K562 (cell line): ENCODE results near the gene YES1. TPM values are rescaled to one million over a fixed set of nuclear protein-coding genes. Genes with fewer than 3 reads are reported as not detected.

ENCODE experiments used
- KDM4B ChIP-seq, 2 experiments: fragments of 450-650 bp in 1 of 2; sonication (generic) in 1 of 2; IDR thresholded peaks; 2 replicates each; pipeline ENCODE4 v1.6.1; 2016 to 2017; ENCODE audit warnings: borderline replicate concordance in 2 of 2, antibody characterized with exemption in 1 of 2, low read depth in 1 of 2, mild to moderate bottlenecking in 1 of 2
- KLF10 ChIP-seq: fragments of 250-450 bp; sonication (Bioruptor Pico); IDR thresholded peaks from 2 replicates; pipeline ENCODE4 v1.6.1; 2021; ENCODE audit warnings: matching md5 sums
- NR2C1 ChIP-seq, 2 experiments: fragments of 450-650 bp; IDR thresholded peaks; 2 replicates each; pipeline ENCODE4 v1.6.1; 2017; ENCODE audit warnings: mild to moderate bottlenecking in 2 of 2, antibody characterized with exemption in 1 of 2, inconsistent platforms in 1 of 2, missing compliant biosample characterization in 1 of 2, missing genetic modification characterization in 1 of 2
- POU5F1 ChIP-seq: fragments of 150-350 bp; IDR thresholded peaks from 2 replicates; pipeline ENCODE4 v1.6.1; 2014; ENCODE audit warnings: borderline replicate concordance, low read length, low read depth, mild to moderate bottlenecking; ENCODE audit not compliant: partially characterized antibody
- SAFB2 ChIP-seq: fragments of 200-400 bp; formaldehyde crosslinking; IDR thresholded peaks from 2 replicates; pipeline ENCODE4 v1.6.1; 2018; ENCODE audit warnings: borderline replicate concordance, low read length, low read depth, moderate library complexity; ENCODE audit not compliant: severe bottlenecking
- SIX5 ChIP-seq, 2 experiments: IDR thresholded peaks; 2 replicates each; pipeline ENCODE4 v1.6.1; 2011; ENCODE audit warnings: low read length in 2 of 2, borderline replicate concordance in 1 of 2, low read depth in 1 of 2, mild to moderate bottlenecking in 1 of 2, moderate library complexity in 1 of 2; ENCODE audit not compliant: insufficient read depth in 1 of 2
- SMARCC2 ChIP-seq: fragments of 450-650 bp; IDR thresholded peaks from 2 replicates; pipeline ENCODE4 v1.6.1; 2017; ENCODE audit warnings: antibody characterized with exemption, moderate library complexity, mild to moderate bottlenecking, low read depth
- XRCC5 ChIP-seq: fragments of 200-400 bp; formaldehyde crosslinking; IDR thresholded peaks from 2 replicates; pipeline ENCODE4 v1.6.1; 2017; ENCODE audit warnings: low read depth, mild to moderate bottlenecking, low read length
- polyA plus RNA-seq, 8 experiments: library from polyadenylated mRNA; depleted of rRNA in 4 of 8; stranded (reverse) in 5 of 8; unstranded in 3 of 8; fragments of >200 nt; fragmentation: Nextera tagmentation in 2 of 8; fragmentation: Illumina TruSeq in 1 of 8; extraction: Ambion mirVana in 2 of 8; extraction: Trizol in 1 of 8; gene quantifications; 2 replicates each; pipeline versions ENCODE4 v1.2.1 to v1.2.3, GENCODE V29; 2011 to 2014; ENCODE audit warnings: inconsistent platforms in 1 of 8, missing spikeins in 1 of 8
- total RNA-seq, 7 experiments: library from RNA; depleted of rRNA in 6 of 7; stranded (reverse); fragments of >200 nt in 6 of 7; fragmentation: Illumina TruSeq in 2 of 7; extraction: Trizol in 2 of 7; gene quantifications; 2 replicates each; pipeline versions ENCODE4 v1.2.1 to v1.2.3, GENCODE V29; 2011 to 2021; ENCODE audit warnings: low replicate concordance in 1 of 7
- TF ChIP-seq, protein P1 (sequence below), 2 experiments: fragments of 450-650 bp; IDR thresholded peaks; 2 replicates each; pipeline ENCODE4 v1.6.1; 2018; ENCODE audit warnings: mild to moderate bottlenecking in 2 of 2, low read depth in 1 of 2; ENCODE audit not compliant: partially characterized antibody in 2 of 2
- TF ChIP-seq, protein P2 (sequence below): fragments of 250-450 bp; sonication (Bioruptor Pico); IDR thresholded peaks from 2 replicates; pipeline ENCODE4 v1.6.1; 2021; ENCODE audit warnings: mild to moderate bottlenecking
- TF ChIP-seq, protein P3 (sequence below), 2 experiments: fragments of 450-650 bp in 1 of 2; sonication (generic) in 1 of 2; formaldehyde crosslinking in 1 of 2; IDR thresholded peaks; 2 replicates each; pipeline versions ENCODE4 v1.7.1 to v1.9.0; 2016 to 2022; ENCODE audit warnings: inconsistent platforms in 1 of 2, mild to moderate bottlenecking in 1 of 2, missing genetic modification reagents in 1 of 2

YES1 gene
- total and polyA plus RNA-seq, 9 of the 15 experiments (the other 6 are each of a cell fraction or from before 2014, with no cell fraction given), result 37.2 to 115 (median 77.7) TPM

DNA sequence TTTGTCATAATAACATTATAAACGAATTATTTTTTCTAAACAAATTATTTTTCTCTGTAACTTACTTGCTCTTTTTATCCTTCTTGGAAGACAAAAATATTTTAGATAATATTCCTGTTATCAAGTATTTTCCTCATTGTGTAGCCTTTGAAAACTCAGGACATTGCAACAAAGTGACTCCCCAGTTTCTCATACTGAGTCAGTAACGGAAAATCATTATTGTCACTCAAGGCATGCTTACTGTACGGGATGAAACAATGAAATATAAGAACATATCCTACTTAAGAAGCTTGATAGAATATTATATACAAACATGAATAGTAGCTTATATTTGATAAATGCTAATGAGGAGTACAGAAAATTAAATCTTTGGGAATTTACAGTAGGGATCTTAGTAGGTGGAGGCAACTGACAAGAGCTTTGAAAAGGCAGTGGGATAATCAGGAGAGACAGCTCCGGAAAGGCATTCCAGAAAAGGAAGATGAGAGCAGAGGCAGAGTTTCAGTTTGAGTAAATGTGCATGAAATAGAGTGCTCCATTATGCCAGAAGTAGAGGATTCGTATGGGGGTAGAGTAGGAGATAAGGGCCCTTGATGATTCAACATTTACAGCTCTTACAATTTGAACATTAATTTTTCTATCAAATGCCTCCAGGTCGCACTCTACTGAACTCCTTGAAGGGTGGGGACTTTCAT lies 14.0 kb upstream of the YES1 start (continued):
- TF ChIP-seq SIX5 (IDR thresholded peaks at IDR 0.05; ENCODE audit: borderline replicate concordance in 1 of 2, insufficient read depth in 1 of 2, low read depth in 1 of 2, low read length in 2 of 2) (no peak), KLF10 (no peak), XRCC5 (no peak), SAFB2 (no peak), NR2C1 (IDR thresholded peaks at IDR 0.05) (no peak), NR2C1 (tag; IDR thresholded peaks at IDR 0.05) (no peak), KDM4B (IDR thresholded peaks at IDR 0.05; ENCODE audit: borderline replicate concordance in 2 of 2, low read depth in 1 of 2) (no peak), POU5F1 (no peak), SMARCC2 (no peak)
- TF ChIP-seq, protein P1, sequence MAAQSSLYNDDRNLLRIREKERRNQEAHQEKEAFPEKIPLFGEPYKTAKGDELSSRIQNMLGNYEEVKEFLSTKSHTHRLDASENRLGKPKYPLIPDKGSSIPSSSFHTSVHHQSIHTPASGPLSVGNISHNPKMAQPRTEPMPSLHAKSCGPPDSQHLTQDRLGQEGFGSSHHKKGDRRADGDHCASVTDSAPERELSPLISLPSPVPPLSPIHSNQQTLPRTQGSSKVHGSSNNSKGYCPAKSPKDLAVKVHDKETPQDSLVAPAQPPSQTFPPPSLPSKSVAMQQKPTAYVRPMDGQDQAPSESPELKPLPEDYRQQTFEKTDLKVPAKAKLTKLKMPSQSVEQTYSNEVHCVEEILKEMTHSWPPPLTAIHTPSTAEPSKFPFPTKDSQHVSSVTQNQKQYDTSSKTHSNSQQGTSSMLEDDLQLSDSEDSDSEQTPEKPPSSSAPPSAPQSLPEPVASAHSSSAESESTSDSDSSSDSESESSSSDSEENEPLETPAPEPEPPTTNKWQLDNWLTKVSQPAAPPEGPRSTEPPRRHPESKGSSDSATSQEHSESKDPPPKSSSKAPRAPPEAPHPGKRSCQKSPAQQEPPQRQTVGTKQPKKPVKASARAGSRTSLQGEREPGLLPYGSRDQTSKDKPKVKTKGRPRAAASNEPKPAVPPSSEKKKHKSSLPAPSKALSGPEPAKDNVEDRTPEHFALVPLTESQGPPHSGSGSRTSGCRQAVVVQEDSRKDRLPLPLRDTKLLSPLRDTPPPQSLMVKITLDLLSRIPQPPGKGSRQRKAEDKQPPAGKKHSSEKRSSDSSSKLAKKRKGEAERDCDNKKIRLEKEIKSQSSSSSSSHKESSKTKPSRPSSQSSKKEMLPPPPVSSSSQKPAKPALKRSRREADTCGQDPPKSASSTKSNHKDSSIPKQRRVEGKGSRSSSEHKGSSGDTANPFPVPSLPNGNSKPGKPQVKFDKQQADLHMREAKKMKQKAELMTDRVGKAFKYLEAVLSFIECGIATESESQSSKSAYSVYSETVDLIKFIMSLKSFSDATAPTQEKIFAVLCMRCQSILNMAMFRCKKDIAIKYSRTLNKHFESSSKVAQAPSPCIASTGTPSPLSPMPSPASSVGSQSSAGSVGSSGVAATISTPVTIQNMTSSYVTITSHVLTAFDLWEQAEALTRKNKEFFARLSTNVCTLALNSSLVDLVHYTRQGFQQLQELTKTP (IDR thresholded peaks at IDR 0.05; ENCODE audit: low read depth in 1 of 2, partially characterized antibody in 2 of 2), result no peak
- TF ChIP-seq, protein P2, sequence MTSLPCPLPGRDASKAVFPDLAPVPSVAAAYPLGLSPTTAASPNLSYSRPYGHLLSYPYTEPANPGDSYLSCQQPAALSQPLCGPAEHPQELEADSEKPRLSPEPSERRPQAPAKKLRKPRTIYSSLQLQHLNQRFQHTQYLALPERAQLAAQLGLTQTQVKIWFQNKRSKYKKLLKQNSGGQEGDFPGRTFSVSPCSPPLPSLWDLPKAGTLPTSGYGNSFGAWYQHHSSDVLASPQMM, result no peak
- TF ChIP-seq, protein P3, sequence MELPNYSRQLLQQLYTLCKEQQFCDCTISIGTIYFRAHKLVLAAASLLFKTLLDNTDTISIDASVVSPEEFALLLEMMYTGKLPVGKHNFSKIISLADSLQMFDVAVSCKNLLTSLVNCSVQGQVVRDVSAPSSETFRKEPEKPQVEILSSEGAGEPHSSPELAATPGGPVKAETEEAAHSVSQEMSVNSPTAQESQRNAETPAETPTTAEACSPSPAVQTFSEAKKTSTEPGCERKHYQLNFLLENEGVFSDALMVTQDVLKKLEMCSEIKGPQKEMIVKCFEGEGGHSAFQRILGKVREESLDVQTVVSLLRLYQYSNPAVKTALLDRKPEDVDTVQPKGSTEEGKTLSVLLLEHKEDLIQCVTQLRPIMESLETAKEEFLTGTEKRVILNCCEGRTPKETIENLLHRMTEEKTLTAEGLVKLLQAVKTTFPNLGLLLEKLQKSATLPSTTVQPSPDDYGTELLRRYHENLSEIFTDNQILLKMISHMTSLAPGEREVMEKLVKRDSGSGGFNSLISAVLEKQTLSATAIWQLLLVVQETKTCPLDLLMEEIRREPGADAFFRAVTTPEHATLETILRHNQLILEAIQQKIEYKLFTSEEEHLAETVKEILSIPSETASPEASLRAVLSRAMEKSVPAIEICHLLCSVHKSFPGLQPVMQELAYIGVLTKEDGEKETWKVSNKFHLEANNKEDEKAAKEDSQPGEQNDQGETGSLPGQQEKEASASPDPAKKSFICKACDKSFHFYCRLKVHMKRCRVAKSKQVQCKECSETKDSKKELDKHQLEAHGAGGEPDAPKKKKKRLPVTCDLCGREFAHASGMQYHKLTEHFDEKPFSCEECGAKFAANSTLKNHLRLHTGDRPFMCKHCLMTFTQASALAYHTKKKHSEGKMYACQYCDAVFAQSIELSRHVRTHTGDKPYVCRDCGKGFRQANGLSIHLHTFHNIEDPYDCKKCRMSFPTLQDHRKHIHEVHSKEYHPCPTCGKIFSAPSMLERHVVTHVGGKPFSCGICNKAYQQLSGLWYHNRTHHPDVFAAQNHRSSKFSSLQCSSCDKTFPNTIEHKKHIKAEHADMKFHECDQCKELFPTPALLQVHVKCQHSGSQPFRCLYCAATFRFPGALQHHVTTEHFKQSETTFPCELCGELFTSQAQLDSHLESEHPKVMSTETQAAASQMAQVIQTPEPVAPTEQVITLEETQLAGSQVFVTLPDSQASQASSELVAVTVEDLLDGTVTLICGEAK (IDR thresholded peaks at IDR 0.05), result 0 out of 2 replicates have a peak, but pooled peaks have one; percentile 5
- TF ChIP-seq, protein P3 (CRISPR knock-in tag; IDR thresholded peaks at IDR 0.05), result no peak
